DMS153 treated with DMSO at 0.1 percent for 48 hours (cell line): ENCODE measurements around the gene DLGAP3.

Source experiments
- DNase-seq: peaks from one replicate; lab custom pipeline; 2025; ENCODE audit not compliant: unreplicated experiment; lab: John Stamatoyannopoulos, UW

Gene DLGAP3

DNA sequence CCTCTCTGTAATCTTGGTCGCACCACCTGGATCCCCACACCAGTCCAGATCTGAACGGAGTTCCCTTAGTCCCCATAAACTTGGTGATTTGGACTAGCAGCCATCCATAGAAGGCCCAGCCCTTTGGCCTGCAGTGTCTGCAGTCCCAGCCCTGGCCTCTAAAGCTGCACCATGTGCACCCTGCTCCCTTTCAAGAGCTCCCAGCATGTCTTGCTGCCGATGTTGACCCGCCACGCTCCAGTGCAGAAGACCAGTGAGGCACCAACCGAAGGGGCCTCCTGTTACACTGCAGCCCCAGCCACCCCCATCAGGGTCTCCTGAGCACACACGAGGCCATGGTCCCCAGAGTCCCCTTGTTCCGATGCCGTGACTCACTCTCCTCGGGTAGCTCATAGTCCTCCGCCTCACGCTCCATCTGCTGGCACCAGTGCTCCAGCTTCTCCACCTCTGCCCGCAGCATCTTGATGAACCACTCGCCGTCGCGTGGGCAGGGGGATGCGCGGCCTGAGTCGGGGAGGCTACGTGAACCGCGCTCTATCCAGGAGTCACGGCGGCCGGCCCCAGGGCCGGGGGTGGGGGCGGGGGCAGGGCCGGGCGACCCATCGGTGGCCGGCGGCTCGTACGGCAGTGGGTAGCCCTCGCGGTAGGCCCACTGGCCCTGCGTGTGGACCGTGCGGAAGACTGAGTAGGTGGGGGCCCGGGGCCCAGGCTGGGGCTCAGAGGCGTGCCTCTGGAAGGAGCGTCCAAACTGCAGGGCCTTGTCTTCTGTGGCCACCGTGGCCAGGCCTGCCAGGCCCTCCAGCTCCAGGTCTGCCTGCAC lies 61.0 kb downstream of the DLGAP3 start:
- no peak for DNase-seq

GRCh38 chr1:34867415-34867814 lies 62.0 kb downstream of the DLGAP3 start:
- DNase-seq, result no peak

GRCh38 chr1:34866762-34867109 lies 62.7 kb downstream of the DLGAP3 start:
- no peak for DNase-seq

GRCh38 chr1:34865981-34866761 lies 63.3 kb downstream of the DLGAP3 start:
- peak; percentile 75 for DNase-seq

GRCh38 chr1:34865573-34865972 lies 63.9 kb downstream of the DLGAP3 start:
- no peak for DNase-seq

- DNase-seq, result no peak
Measured at GRCh38 chr1:34864759-34865158, 64.7 kb downstream of the DLGAP3 start.

DNA sequence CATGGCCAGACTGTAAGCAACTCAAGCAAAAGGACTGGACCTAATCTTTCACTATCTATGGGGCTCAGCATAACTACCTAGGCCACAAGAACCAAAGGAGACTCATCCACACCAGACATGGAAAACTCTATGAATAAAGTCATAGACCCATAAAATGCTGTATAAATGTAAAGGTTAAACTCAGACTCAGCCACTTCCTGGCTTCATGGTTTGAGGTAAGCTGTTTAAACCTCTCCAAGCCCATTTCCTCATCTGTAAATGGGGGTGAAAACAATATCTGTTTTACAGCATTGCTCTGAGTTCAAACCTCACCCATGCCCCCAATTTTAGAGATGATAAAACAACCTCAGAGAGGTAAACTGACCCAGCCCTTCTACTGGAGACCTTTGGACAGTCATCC lies 65.9 kb downstream of the DLGAP3 start:
- no peak for DNase-seq

- peak; percentile 95 for DNase-seq
Measured at GRCh38 chr1:34859446-34860200, 69.8 kb downstream of the DLGAP3 start, which contains the start of gene SMIM12. Gene SMIM12 (minus strand): TSS chr1:34859749. CDS start chr1:34855977, 3,772 bp downstream.

DNA sequence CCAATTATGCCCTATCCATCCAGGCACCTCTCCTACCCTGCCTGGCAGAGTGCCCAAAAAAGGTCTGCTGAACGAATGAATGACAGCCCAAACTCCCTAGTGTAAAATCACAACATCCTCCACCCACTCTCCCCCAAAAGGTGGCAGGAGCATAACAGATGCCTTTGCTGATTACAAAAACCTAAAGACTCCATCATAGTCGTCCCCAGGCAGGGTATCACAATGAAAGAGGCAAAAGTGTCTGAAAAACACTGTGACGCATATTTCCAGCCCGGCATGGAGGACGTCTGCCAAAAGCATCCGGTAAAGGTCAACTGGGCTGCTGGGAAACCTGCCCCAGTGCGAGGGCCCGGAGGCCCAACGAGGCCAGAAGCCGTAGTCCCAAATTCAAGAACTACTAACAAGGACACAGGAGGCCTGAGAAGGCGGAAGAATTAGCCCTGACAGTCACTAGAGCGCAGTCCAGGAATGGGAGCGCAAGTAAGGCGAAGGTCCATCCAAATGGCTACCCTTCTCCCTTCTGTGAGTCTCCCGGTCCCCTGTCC lies 70.5 kb downstream of the DLGAP3 start:
- no peak for DNase-seq

DNA sequence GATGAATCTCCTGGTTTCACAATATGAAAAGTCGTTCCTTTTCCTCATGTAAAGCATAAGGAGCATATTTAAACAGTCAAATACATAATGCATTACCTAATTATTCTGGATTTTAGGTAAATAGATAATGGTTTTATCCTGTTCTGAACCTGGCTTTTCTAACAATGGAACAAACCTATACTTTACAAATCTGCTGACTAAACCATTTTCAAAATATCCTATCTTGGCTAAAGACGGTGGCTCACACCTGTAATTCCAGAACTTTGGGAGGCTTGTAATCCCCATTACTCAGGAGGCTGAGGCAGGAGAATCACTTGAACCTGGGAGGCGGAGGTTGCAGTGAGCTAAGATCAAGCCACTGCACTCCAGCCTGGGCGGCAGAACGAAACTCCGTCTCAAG lies 72.8 kb downstream of the DLGAP3 start:
- DNase-seq, result no peak

DNA sequence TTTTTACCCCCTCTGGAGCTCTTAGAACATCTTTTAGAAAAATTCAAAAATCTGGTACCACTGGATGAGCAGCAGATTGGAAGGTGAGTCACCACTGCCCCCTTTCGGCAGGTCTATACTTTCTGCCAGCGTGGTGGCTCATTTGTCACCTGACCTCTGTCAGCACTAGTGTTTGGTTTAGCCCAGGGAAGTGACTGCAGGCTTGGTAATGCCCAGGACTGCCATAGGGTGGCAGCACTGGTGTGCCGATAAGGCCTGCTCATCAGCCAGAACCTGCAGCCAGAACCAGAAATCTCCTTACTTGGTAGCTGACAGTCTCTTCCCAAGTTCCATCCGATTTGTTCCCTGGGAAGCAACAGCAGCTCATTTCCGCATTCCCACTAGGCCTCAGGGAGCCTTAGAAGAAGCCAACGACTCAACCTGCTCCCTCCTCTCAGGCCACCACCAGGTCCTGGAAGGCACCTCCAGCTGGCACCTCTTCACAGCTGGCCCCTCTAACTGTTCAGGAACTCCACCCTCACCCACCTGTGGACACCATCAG lies 76.7 kb downstream of the DLGAP3 start:
- DNase-seq, result peak; percentile 96

- DNase-seq, result no peak
Measured at GRCh38 chr1:34851431-34852105, 77.9 kb downstream of the DLGAP3 start.

- DNase-seq, result peak; percentile 73
Measured at GRCh38 chr1:34850382-34850781, 79.1 kb downstream of the DLGAP3 start.

- DNase-seq, result no peak
Measured at GRCh38 chr1:34847094-34847493, 82.4 kb downstream of the DLGAP3 start.

- no peak for DNase-seq
Measured at GRCh38 chr1:34846265-34846664, 83.2 kb downstream of the DLGAP3 start.

DNA sequence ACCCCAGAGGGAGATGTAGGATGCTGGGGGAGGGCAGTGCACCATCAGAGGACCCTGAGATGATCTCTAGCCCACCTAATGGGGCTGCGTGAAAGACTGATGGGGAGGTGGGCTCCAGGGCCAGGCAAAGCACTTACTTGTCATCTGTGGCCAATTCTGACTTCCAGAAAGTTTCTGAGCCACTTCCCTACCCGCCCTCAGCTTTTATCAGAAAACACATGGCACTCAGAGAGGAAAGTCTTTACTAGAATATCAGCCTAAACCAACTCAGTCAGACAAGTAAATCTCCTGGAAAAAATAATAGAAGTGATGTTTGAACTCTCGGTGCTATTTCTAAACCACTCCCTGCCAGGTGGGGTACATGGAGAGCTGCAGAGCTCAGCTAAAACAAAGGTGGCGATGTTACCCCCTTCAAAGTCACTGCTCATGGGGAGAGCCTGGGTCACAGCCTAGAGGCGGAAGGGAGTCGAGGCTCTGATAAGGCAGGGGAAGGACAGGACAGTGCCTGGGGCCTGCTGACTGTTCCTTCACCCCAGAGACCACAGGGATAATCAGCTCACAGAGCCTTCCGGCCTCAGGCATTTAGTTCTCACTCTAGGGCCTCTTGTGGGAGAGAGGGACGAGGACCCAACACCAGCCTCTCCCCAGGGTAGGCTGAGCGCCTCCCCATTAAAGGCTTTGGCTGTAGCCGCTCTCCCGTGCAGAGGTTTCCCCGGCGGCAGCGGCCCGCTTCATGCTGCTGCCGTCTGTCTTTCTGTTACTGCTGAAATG lies 84.1 kb downstream of the DLGAP3 start:
- DNase-seq, result no peak

DNA sequence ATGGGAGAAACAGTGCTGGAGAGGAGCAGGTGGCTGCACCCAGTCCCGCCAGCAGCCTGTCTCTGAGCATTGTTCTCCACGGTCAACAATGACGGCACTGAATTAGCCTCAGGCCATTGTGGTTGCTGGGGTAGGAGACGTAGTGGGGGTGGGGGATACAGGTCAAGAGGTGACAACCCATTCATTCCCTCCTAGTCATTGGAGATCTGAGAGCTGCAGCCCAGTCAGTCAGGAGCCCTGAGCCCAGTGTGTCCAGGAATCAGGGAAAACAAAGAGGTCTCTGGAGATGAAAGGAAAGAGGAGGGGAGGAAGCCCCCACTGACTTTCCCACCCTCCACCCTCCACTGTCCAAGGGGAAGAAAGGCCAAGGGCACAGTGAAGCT lies 85.2 kb downstream of the DLGAP3 start:
- no peak for DNase-seq

- DNase-seq, result no peak
Measured at GRCh38 chr1:34843392-34844251, 85.8 kb downstream of the DLGAP3 start.

DNA sequence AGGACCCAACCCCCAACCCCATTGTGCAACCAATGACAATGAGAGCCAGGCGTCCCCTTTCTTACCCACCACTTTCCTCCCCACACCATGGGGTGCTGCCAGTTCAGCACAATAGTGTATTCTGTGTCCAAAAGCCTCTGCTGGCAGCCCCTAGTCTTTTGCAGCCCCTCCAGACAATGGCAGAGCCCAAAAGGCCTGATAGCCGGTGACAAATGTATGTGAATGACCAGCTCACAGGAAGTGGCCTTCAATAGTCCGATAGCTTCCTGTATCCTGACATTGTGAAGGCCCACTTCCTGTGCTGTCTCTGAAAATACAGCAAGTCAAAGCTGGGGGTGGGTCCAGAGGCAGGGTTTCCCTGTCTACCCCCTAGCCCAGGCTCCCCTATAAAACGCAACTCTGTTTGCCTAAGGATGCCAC lies 86.5 kb downstream of the DLGAP3 start:
- no peak for DNase-seq
